ENCODE data around the gene ATP8B1.

The ATP8B1 gene

GRCh38 chr18:57780318-57780705, 22.8 kb downstream of the ATP8B1 start:
- H3K4me3 ChIP-seq (ENCODE audit: low read depth, low read length), result no peak overlapping the region
- no peak for DNase-seq (ENCODE audit: low read depth)
- no peak for TF ChIP-seq CTCF (IDR thresholded peaks at IDR 0.05; ENCODE audit: low read depth, low read length, missing control alignments)

GRCh38 chr18:57776767-57777166, 26.3 kb downstream of the ATP8B1 start:
- TF ChIP-seq CTCF (IDR thresholded peaks at IDR 0.05; ENCODE audit: low read depth, low read length, missing control alignments), result no peak
- DNase-seq (ENCODE audit: low read depth), result no peak
- H3K4me3 ChIP-seq (ENCODE audit: low read depth, low read length), result no peak overlapping the region

- no peak for DNase-seq (ENCODE audit: low read depth)
- TF ChIP-seq CTCF (IDR thresholded peaks at IDR 0.05; ENCODE audit: low read depth, low read length, missing control alignments), result no peak
- H3K4me3 ChIP-seq (ENCODE audit: low read depth, low read length), result no peak overlapping the region
These were observed 26.8 kb downstream of the ATP8B1 start for GRCh38 chr18:57776354-57776753.

- no peak overlapping the region for H3K4me3 ChIP-seq (ENCODE audit: low read depth, low read length)
- no peak for DNase-seq (ENCODE audit: low read depth)
- no peak for TF ChIP-seq CTCF (IDR thresholded peaks at IDR 0.05; ENCODE audit: low read depth, low read length, missing control alignments)
These were observed 27.2 kb downstream of the ATP8B1 start for GRCh38 chr18:57775937-57776336.

- no peak overlapping the region for H3K4me3 ChIP-seq (ENCODE audit: low read depth, low read length)
- no peak for TF ChIP-seq CTCF (IDR thresholded peaks at IDR 0.05; ENCODE audit: low read depth, low read length, missing control alignments)
- no peak for DNase-seq (ENCODE audit: low read depth)
These were observed 30.7 kb downstream of the ATP8B1 start for GRCh38 chr18:57772387-57772799.

GRCh38 chr18:57771626-57772025, 31.5 kb downstream of the ATP8B1 start:
- TF ChIP-seq CTCF (IDR thresholded peaks at IDR 0.05; ENCODE audit: low read depth, low read length, missing control alignments), result no peak
- no peak for DNase-seq (ENCODE audit: low read depth)
- no peak overlapping the region for H3K4me3 ChIP-seq (ENCODE audit: low read depth, low read length)

GRCh38 chr18:57771193-57771592, 31.9 kb downstream of the ATP8B1 start:
- DNase-seq (ENCODE audit: low read depth), result no peak
- TF ChIP-seq CTCF (IDR thresholded peaks at IDR 0.05; ENCODE audit: low read depth, low read length, missing control alignments), result no peak
- no peak overlapping the region for H3K4me3 ChIP-seq (ENCODE audit: low read depth, low read length)

All from GM12864 (cell line).